Right lobe of liver (tissue), 4 donors: ENCODE data around the gene CD58.

Experiments used
- POLR2A ChIP-seq: fragments of 450-650 bp; IDR thresholded peaks from one replicate; pipeline ENCODE4 v1.6.1; 2017; ENCODE audit warnings: antibody characterized with exemption, mild to moderate bottlenecking
- TF ChIP-seq, protein P1 (sequence below), 4 donors: fragments of 200-600 bp in 3 of 4; fragments of 450-650 bp in 1 of 4; IDR thresholded peaks; one replicate each; pipeline versions ENCODE4 v1.5.1 to v1.8.0; 2016 to 2022; ENCODE audit warnings: antibody characterized with exemption in 4 of 4, mild to moderate bottlenecking in 2 of 4
- donor health status: DM: no; HTN: no; CAD: no.
- donor health status: DM: no; HTN: no; CAD: no.
- donor health status: DM: no; HTN: yes; CAD: no.

DNA sequence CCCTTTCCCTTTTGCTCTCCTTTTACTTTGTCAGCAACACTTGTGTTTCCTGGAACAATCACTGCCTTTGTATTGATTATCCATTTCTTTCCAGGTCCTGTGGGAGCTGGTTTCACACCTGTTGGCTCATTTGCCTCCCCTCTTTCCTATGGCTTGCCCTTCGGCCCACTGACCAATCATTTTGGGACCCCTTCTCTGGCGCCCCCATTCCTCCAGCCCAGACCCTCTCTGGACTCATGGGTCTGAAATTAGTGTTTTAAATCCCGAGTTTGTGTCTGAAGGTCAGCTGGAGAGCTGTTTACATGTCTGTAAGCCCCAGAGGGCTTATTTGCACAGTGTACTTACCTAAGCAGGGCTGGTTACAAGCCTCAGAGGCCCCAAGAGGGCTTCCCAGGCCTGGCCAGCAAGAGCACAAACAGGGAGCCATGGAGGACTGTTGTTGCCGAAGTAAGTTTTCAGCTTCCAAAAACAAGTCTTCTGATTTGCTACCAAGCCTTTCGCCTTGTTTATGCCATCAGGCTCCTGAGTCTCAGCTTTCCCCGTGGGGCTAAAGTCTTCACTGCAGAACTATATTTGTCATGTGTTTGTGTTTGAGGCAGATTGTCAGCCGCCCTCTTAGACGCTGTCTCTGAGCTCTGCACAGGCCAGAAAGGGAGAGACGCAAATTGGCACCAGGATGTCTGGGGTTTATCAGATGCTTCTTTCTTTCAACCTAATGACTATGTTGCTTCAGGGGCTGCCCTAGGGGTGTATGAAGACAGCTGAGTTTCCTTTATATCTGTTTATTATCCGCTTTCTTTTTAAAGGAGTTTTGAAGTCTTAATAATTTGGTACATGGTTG, 104.8 kb downstream of the CD58 start:
- TF ChIP-seq, protein P1, sequence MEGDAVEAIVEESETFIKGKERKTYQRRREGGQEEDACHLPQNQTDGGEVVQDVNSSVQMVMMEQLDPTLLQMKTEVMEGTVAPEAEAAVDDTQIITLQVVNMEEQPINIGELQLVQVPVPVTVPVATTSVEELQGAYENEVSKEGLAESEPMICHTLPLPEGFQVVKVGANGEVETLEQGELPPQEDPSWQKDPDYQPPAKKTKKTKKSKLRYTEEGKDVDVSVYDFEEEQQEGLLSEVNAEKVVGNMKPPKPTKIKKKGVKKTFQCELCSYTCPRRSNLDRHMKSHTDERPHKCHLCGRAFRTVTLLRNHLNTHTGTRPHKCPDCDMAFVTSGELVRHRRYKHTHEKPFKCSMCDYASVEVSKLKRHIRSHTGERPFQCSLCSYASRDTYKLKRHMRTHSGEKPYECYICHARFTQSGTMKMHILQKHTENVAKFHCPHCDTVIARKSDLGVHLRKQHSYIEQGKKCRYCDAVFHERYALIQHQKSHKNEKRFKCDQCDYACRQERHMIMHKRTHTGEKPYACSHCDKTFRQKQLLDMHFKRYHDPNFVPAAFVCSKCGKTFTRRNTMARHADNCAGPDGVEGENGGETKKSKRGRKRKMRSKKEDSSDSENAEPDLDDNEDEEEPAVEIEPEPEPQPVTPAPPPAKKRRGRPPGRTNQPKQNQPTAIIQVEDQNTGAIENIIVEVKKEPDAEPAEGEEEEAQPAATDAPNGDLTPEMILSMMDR (IDR thresholded peaks at IDR 0.05), result no peak
- no peak for TF ChIP-seq POLR2A
